ENCODE results near the gene EMP1. TPM values are rescaled to one million over a fixed set of nuclear protein-coding genes. Genes with fewer than 3 reads are reported as not detected.

EMP1 gene
- total and polyA plus RNA-seq, 2 donors = 8.1 to 33.1 TPM

GRCh38 chr12:13241833-13242488, 45.4 kb downstream of the EMP1 start:
- H3K9me3 ChIP-seq (ENCODE audit: control insufficient read depth in 2 of 2, insufficient read depth in 1 of 2, low read length in 1 of 2) = no peaks in the 10 kb centered on the region
- H3K4me3 ChIP-seq (ENCODE audit: low read length in 2 of 2) = no peak overlapping the region
- WGBS = 97% methylated on average over 2 of the region's 2 CpGs
- DNase-seq (ENCODE audit: low read depth in 6 of 9, low spot score in 9 of 9) = no peak
- no peaks in the 10 kb centered on the region for H3K4me1 ChIP-seq (ENCODE audit: control insufficient read depth in 2 of 2, insufficient read depth in 2 of 2, low read length in 2 of 2)
- H3K27ac ChIP-seq (ENCODE audit: low read depth in 1 of 2, low read length in 1 of 2) = no peak overlapping the region
- no peaks in the 10 kb centered on the region for H3K27me3 ChIP-seq (ENCODE audit: control insufficient read depth in 2 of 2, insufficient read depth in 1 of 2, low read length in 1 of 2)
- H3K36me3 ChIP-seq (ENCODE audit: control insufficient read depth in 2 of 2, insufficient read depth in 2 of 2, low read length in 1 of 2) = no peaks in the 10 kb centered on the region

DNA sequence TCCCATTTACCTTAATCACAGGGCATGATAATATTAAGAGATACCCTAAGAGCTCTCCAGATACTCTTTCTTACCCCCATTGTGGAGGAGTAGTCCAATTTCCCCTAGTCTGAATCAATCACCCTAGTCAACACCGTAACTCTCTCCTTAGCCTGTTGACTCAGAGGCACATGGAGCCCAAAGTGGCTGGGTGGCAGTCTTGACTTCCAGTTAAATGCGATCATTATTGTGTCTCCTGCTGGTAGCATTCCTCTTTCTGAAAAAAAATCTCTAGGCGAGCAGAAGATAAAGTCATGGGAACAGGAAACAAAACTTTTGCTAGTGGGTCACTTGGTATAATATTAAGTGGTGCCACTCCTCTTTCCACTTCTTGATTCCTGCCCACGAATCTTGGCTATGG, 46.4 kb downstream of the EMP1 start:
- Histone ChIP-seq H3K4me3 (ENCODE audit: low read length in 2 of 2) (no peak overlapping the region), H3K4me1 (ENCODE audit: control insufficient read depth in 2 of 2, insufficient read depth in 2 of 2, low read length in 2 of 2) (no peaks in the 10 kb centered on the region), H3K27me3 (ENCODE audit: control insufficient read depth in 2 of 2, insufficient read depth in 1 of 2, low read length in 1 of 2) (no peaks in the 10 kb centered on the region), H3K9me3 (ENCODE audit: control insufficient read depth in 2 of 2, insufficient read depth in 1 of 2, low read length in 1 of 2) (no peaks in the 10 kb centered on the region), H3K27ac (ENCODE audit: low read depth in 1 of 2, low read length in 1 of 2) (no peak overlapping the region), H3K36me3 (ENCODE audit: control insufficient read depth in 2 of 2, insufficient read depth in 2 of 2, low read length in 1 of 2) (no peaks in the 10 kb centered on the region)
- WGBS = 96% methylated on average over 4 of the region's 4 CpGs
- no peak for DNase-seq (ENCODE audit: low read depth in 6 of 9, low spot score in 9 of 9)

GRCh38 chr12:13243516-13244070, 47.1 kb downstream of the EMP1 start:
- Histone ChIP-seq H3K9me3 (ENCODE audit: control insufficient read depth in 2 of 2, insufficient read depth in 1 of 2, low read length in 1 of 2) (no peaks in the 10 kb centered on the region), H3K36me3 (ENCODE audit: control insufficient read depth in 2 of 2, insufficient read depth in 2 of 2, low read length in 1 of 2) (no peaks in the 10 kb centered on the region)

DNA sequence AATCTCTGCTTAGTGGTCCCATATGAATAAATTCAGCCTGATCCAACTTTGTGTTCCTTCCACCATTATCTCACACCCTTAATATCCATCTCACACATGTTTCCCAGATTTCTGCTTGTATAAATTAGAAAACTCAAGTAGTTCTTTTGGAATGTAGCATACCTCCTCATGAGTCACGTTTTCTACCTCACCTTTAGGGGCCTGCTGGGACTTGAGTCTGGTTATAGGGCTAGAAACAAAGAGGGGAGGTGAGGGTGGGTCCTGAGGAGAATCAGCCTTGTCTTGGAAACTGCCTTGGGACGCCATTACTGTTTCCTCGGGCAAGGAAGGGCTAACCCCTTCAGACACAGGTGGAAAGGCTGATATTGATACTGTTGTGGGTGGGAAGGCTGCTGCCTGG, 51.1 kb downstream of the EMP1 start:
- H3K9me3 ChIP-seq (ENCODE audit: control insufficient read depth in 2 of 2, insufficient read depth in 1 of 2, low read length in 1 of 2) = no peaks in the 10 kb centered on the region
- H3K4me1 ChIP-seq (ENCODE audit: control insufficient read depth in 2 of 2, insufficient read depth in 2 of 2, low read length in 2 of 2) = no peaks in the 10 kb centered on the region
- H3K36me3 ChIP-seq (ENCODE audit: control insufficient read depth in 2 of 2, insufficient read depth in 2 of 2, low read length in 1 of 2) = no peaks in the 10 kb centered on the region
- DNase-seq (ENCODE audit: low read depth in 6 of 9, low spot score in 9 of 9) = no peak
- H3K27ac ChIP-seq (ENCODE audit: low read depth in 1 of 2, low read length in 1 of 2) = no peak overlapping the region
- H3K27me3 ChIP-seq (ENCODE audit: control insufficient read depth in 2 of 2, insufficient read depth in 1 of 2, low read length in 1 of 2) = peaks cover 0 to 2% of the 10 kb centered on the region in 2 donors
- no peak overlapping the region for H3K4me3 ChIP-seq (ENCODE audit: low read length in 2 of 2)
- 91% methylated on average over 3 of the region's 3 CpGs for WGBS

More at GRCh38 chr12:13243516-13244070, 47.1 kb downstream of the EMP1 start:
- no peak overlapping the region for H3K4me3 ChIP-seq (ENCODE audit: low read length in 2 of 2)
- H3K27me3 ChIP-seq (ENCODE audit: control insufficient read depth in 2 of 2, insufficient read depth in 1 of 2, low read length in 1 of 2) = no peaks in the 10 kb centered on the region
- no peak for DNase-seq (ENCODE audit: low read depth in 6 of 9, low spot score in 9 of 9)
- 89% methylated on average over 1 of the region's 1 CpG for WGBS
- H3K27ac ChIP-seq (ENCODE audit: low read depth in 1 of 2, low read length in 1 of 2) = no peak overlapping the region
- no peaks in the 10 kb centered on the region for H3K4me1 ChIP-seq (ENCODE audit: control insufficient read depth in 2 of 2, insufficient read depth in 2 of 2, low read length in 2 of 2)

- WGBS = 98% methylated on average over 1 of the region's 1 CpG
- DNase-seq (ENCODE audit: low read depth in 6 of 9, low spot score in 9 of 9) = no peak
- Histone ChIP-seq H3K4me1 (ENCODE audit: control insufficient read depth in 2 of 2, insufficient read depth in 2 of 2, low read length in 2 of 2) (no peaks in the 10 kb centered on the region), H3K36me3 (ENCODE audit: control insufficient read depth in 2 of 2, insufficient read depth in 2 of 2, low read length in 1 of 2) (no peaks in the 10 kb centered on the region), H3K4me3 (ENCODE audit: low read length in 2 of 2) (no peak overlapping the region), H3K27me3 (ENCODE audit: control insufficient read depth in 2 of 2, insufficient read depth in 1 of 2, low read length in 1 of 2) (peaks cover 0 to 2% of the 10 kb centered on the region in 2 donors), H3K27ac (ENCODE audit: low read depth in 1 of 2, low read length in 1 of 2) (no peak overlapping the region), H3K9me3 (ENCODE audit: control insufficient read depth in 2 of 2, insufficient read depth in 1 of 2, low read length in 1 of 2) (no peaks in the 10 kb centered on the region)
Observed at GRCh38 chr12:13248964-13249363, 52.4 kb downstream of the EMP1 start.

DNA sequence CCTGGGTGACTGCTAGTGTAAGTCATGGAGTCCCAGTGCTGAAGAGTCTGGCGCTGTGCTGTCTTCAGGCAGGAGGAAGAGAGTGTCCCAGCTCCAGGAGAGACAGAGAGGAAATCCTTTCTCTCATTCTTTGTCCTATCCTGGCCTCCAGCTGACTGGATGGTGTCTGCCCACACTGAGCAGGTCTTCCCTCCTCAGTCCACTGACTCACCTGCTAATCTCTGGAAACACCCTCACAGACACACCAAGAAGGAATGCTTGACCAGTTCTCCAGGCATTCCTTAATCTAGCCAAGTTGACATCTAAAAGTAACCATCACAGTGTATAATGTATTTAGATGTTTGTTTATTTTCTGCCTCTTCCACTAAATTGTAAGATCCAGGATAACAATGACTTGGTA, 53.9 kb downstream of the EMP1 start:
- 90% methylated on average over 1 of the region's 1 CpG for WGBS
- H3K27me3 ChIP-seq (ENCODE audit: control insufficient read depth in 2 of 2, insufficient read depth in 1 of 2, low read length in 1 of 2) = peaks cover 0 to 2% of the 10 kb centered on the region in 2 donors
- H3K27ac ChIP-seq (ENCODE audit: low read depth in 1 of 2, low read length in 1 of 2) = no peak overlapping the region
- H3K36me3 ChIP-seq (ENCODE audit: control insufficient read depth in 2 of 2, insufficient read depth in 2 of 2, low read length in 1 of 2) = no peaks in the 10 kb centered on the region
- no peaks in the 10 kb centered on the region for H3K9me3 ChIP-seq (ENCODE audit: control insufficient read depth in 2 of 2, insufficient read depth in 1 of 2, low read length in 1 of 2)
- DNase-seq (ENCODE audit: low read depth in 6 of 9, low spot score in 9 of 9) = no peak
- H3K4me3 ChIP-seq (ENCODE audit: low read length in 2 of 2) = no peak overlapping the region
- H3K4me1 ChIP-seq (ENCODE audit: control insufficient read depth in 2 of 2, insufficient read depth in 2 of 2, low read length in 2 of 2) = no peaks in the 10 kb centered on the region

GRCh38 chr12:13251521-13251920, 55.0 kb downstream of the EMP1 start:
- peaks cover 0 to 2% of the 10 kb centered on the region in 2 donors for H3K27me3 ChIP-seq (ENCODE audit: control insufficient read depth in 2 of 2, insufficient read depth in 1 of 2, low read length in 1 of 2)
- WGBS = 98% methylated on average over 5 of the region's 5 CpGs

GRCh38 chr12:13252024-13252423, 55.5 kb downstream of the EMP1 start:
- Histone ChIP-seq H3K9me3 (ENCODE audit: control insufficient read depth in 2 of 2, insufficient read depth in 1 of 2, low read length in 1 of 2) (no peaks in the 10 kb centered on the region), H3K27me3 (ENCODE audit: control insufficient read depth in 2 of 2, insufficient read depth in 1 of 2, low read length in 1 of 2) (peaks cover 0 to 2% of the 10 kb centered on the region in 2 donors), H3K4me3 (ENCODE audit: low read length in 2 of 2) (no peak overlapping the region), H3K4me1 (ENCODE audit: control insufficient read depth in 2 of 2, insufficient read depth in 2 of 2, low read length in 2 of 2) (peaks cover 0 to 2% of the 10 kb centered on the region in 2 donors), H3K36me3 (ENCODE audit: control insufficient read depth in 2 of 2, insufficient read depth in 2 of 2, low read length in 1 of 2) (no peaks in the 10 kb centered on the region), H3K27ac (ENCODE audit: low read depth in 1 of 2, low read length in 1 of 2) (no peak overlapping the region)
- no peak for DNase-seq (ENCODE audit: low read depth in 6 of 9, low spot score in 9 of 9)

More at GRCh38 chr12:13251521-13251920, 55.0 kb downstream of the EMP1 start:
- Histone ChIP-seq H3K27ac (ENCODE audit: low read depth in 1 of 2, low read length in 1 of 2) (no peak overlapping the region), H3K4me3 (ENCODE audit: low read length in 2 of 2) (no peak overlapping the region), H3K9me3 (ENCODE audit: control insufficient read depth in 2 of 2, insufficient read depth in 1 of 2, low read length in 1 of 2) (no peaks in the 10 kb centered on the region), H3K36me3 (ENCODE audit: control insufficient read depth in 2 of 2, insufficient read depth in 2 of 2, low read length in 1 of 2) (no peaks in the 10 kb centered on the region), H3K4me1 (ENCODE audit: control insufficient read depth in 2 of 2, insufficient read depth in 2 of 2, low read length in 2 of 2) (peaks cover 0 to 2% of the 10 kb centered on the region in 2 donors)
- DNase-seq (ENCODE audit: low read depth in 6 of 9, low spot score in 9 of 9) = no peak

DNA sequence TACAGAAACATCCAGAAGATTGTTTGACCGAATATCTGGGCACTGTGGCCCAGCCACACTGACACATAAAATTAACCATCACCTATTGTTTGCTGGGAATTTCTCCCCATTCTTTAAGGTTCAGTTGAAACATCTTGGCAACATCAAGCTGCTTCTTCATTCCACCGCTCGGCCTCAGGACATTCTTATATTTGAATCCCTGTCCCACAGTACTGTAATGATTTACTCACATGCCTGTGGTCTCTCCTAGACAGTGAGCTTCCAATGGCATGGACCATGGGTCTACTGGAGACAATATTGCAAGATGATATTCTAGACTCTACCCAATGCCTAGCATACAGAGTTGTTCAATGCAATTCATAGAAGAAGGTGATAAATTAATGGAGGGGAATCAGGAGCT, 56.1 kb downstream of the EMP1 start:
- peaks cover 0 to 2% of the 10 kb centered on the region in 2 donors for H3K4me1 ChIP-seq (ENCODE audit: control insufficient read depth in 2 of 2, insufficient read depth in 2 of 2, low read length in 2 of 2)
- H3K4me3 ChIP-seq (ENCODE audit: low read length in 2 of 2) = no peak overlapping the region
- H3K36me3 ChIP-seq (ENCODE audit: control insufficient read depth in 2 of 2, insufficient read depth in 2 of 2, low read length in 1 of 2) = no peaks in the 10 kb centered on the region
- peaks cover 0 to 2% of the 10 kb centered on the region in 2 donors for H3K27me3 ChIP-seq (ENCODE audit: control insufficient read depth in 2 of 2, insufficient read depth in 1 of 2, low read length in 1 of 2)
- 98% methylated on average over 3 of the region's 3 CpGs for WGBS
- H3K27ac ChIP-seq (ENCODE audit: low read depth in 1 of 2, low read length in 1 of 2) = no peak overlapping the region
- no peak for DNase-seq (ENCODE audit: low read depth in 6 of 9, low spot score in 9 of 9)
- no peaks in the 10 kb centered on the region for H3K9me3 ChIP-seq (ENCODE audit: control insufficient read depth in 2 of 2, insufficient read depth in 1 of 2, low read length in 1 of 2)
